GM19467 (cell line): ENCODE measurements around the gene DPYD.

ENCODE experiments used
- ATAC-seq: cut with Tn5 transposase; IDR thresholded peaks from one replicate; pipeline ENCODE4 v1.9.1; 2021; ENCODE audit warnings: mild to moderate bottlenecking, moderate library complexity; ENCODE audit not compliant: unreplicated experiment

DPYD gene

GRCh38 chr1:97844552-97845089 lies 76.2 kb downstream of the DPYD start:
- ATAC-seq = no peak

- ATAC-seq = no peak
Observed at GRCh38 chr1:97841338-97841737, 79.5 kb downstream of the DPYD start.

- ATAC-seq = no peak
Observed at GRCh38 chr1:97837161-97837560, 83.7 kb downstream of the DPYD start.

- no peak for ATAC-seq
Observed at GRCh38 chr1:97834899-97835298, 85.9 kb downstream of the DPYD start.

GRCh38 chr1:97833881-97834280 lies 87.0 kb downstream of the DPYD start:
- ATAC-seq = no peak

- ATAC-seq = no peak
Observed at GRCh38 chr1:97832481-97832880, 88.4 kb downstream of the DPYD start.

- peak; percentile 89 for ATAC-seq
Observed at GRCh38 chr1:97827887-97828286, 92.9 kb downstream of the DPYD start.

- no peak for ATAC-seq
Observed at GRCh38 chr1:97826820-97827219, 94.0 kb downstream of the DPYD start.

- ATAC-seq = no peak
Observed at GRCh38 chr1:97824624-97825023, 96.2 kb downstream of the DPYD start.

- ATAC-seq = no peak
Observed at GRCh38 chr1:97824200-97824599, 96.6 kb downstream of the DPYD start.

GRCh38 chr1:97820470-97821188 lies 100.2 kb downstream of the DPYD start:
- peak; percentile 77 for ATAC-seq

- ATAC-seq = no peak
Observed at GRCh38 chr1:97816927-97817326, 103.9 kb downstream of the DPYD start.

GRCh38 chr1:97814804-97815203 lies 106.0 kb downstream of the DPYD start:
- ATAC-seq = no peak

GRCh38 chr1:97814121-97814520 lies 106.7 kb downstream of the DPYD start:
- no peak for ATAC-seq

GRCh38 chr1:97812076-97812475 lies 108.8 kb downstream of the DPYD start:
- no peak for ATAC-seq

- ATAC-seq = no peak
Observed at GRCh38 chr1:97806996-97807520, 113.8 kb downstream of the DPYD start.

GRCh38 chr1:97806326-97806725 lies 114.5 kb downstream of the DPYD start:
- no peak for ATAC-seq

- ATAC-seq = no peak
Observed at GRCh38 chr1:97805093-97805492, 115.7 kb downstream of the DPYD start.

GRCh38 chr1:97803026-97803425 lies 117.8 kb downstream of the DPYD start:
- no peak for ATAC-seq

- ATAC-seq = no peak
Observed at GRCh38 chr1:97802011-97802410, 118.8 kb downstream of the DPYD start.

GRCh38 chr1:97797403-97798183 lies 123.2 kb downstream of the DPYD start:
- ATAC-seq = no peak

GRCh38 chr1:97796711-97797110 lies 124.1 kb downstream of the DPYD start:
- no peak for ATAC-seq
